A673 (cell line): Measurements from ENCODE around the gene CEMIP. TPM values are rescaled to one million over a fixed set of nuclear protein-coding genes. Genes with fewer than 3 reads are reported as not detected.

Experiments used
- BruUV-seq: library from RNA; stranded (reverse); fragments of 400-500 nt; replicated peaks from 2 replicates; lab custom pipeline; 2021; lab: Mats Ljungman, UMichigan
- CTCF ChIA-PET: fragments of 300-600 bp; sonication (Branson Sonifier 250); formaldehyde crosslinking; loops from one replicate; lab custom pipeline; 2022; ENCODE audit warnings: antibody characterized with exemption; lab: Charles Lee
- POLR2A ChIA-PET: fragments of 300-600 bp; sonication (Branson Sonifier 250); formaldehyde crosslinking; loops from one replicate; lab custom pipeline; 2022; ENCODE audit warnings: antibody characterized with exemption; ENCODE audit not compliant: low non-redundant PET; lab: Charles Lee
- DNase-seq: peaks from one replicate; pipeline ENCODE4 v3.0.0-alpha.2; 2015; ENCODE audit warnings: low spot score
- H3K27ac ChIP-seq: fragments of 200-600 bp; sonication (generic); 2 replicates; pipeline ENCODE4 v1.5.1; 2016; ENCODE audit warnings: mixed run types, low read depth, mild to moderate bottlenecking, mixed read lengths, antibody characterized with exemption, low read length; ENCODE audit not compliant: poor library complexity, severe bottlenecking
- H3K27me3 ChIP-seq: fragments of 200-600 bp; sonication (generic); replicated peaks from 2 replicates; pipeline ENCODE4 v1.6.1; 2017; ENCODE audit warnings: mixed run types, low read depth, mild to moderate bottlenecking, mixed read lengths, antibody characterized with exemption, low read length; ENCODE audit not compliant: insufficient read depth, poor library complexity
- H3K36me3 ChIP-seq: fragments of 200-600 bp; sonication (generic); 2 replicates; pipeline ENCODE4 v1.6.1; 2016; ENCODE audit warnings: mixed run types, mild to moderate bottlenecking, mixed read lengths, antibody characterized with exemption, low read length; ENCODE audit not compliant: insufficient read depth, poor library complexity, severe bottlenecking
- H3K4me1 ChIP-seq: fragments of 200-600 bp; sonication (generic); 2 replicates; pipeline ENCODE4 v1.6.1; 2017; ENCODE audit warnings: mixed run types, mild to moderate bottlenecking, mixed read lengths, antibody characterized with exemption, low read length; ENCODE audit not compliant: insufficient read depth, poor library complexity, severe bottlenecking
- H3K4me3 ChIP-seq: fragments of 200-600 bp; sonication (generic); 2 replicates; pipeline ENCODE4 v1.5.1; 2016; ENCODE audit warnings: low read depth, mixed run types, mild to moderate bottlenecking, mixed read lengths, low read length; ENCODE audit not compliant: poor library complexity, severe bottlenecking
- H3K9me3 ChIP-seq: fragments of 200-600 bp; sonication (generic); 2 replicates; pipeline ENCODE4 v1.6.1; 2016; ENCODE audit warnings: mixed run types, low read depth, mild to moderate bottlenecking, mixed read lengths, antibody characterized with exemption, low read length; ENCODE audit not compliant: poor library complexity, severe bottlenecking
- EZH2 ChIP-seq: fragments of 200-600 bp; sonication (generic); IDR thresholded peaks from 2 replicates; pipeline ENCODE4 v1.6.1; 2017; ENCODE audit warnings: borderline replicate concordance, low read depth, mild to moderate bottlenecking, mixed read lengths, antibody characterized with exemption, low read length; ENCODE audit not compliant: poor library complexity, severe bottlenecking
- intact Hi-C: fragments of 100-400 bp; cut with micrococcal nuclease; formaldehyde crosslinking; loops from one replicate; pipeline ENCODE4 v1.10.0; 2022; ENCODE audit not compliant: unreplicated experiment
- total RNA-seq: library from RNA; stranded (reverse); gene quantifications from 2 replicates; pipeline ENCODE4 v1.2.3, GENCODE V29; 2021
- TF ChIP-seq, protein P1 (sequence below): fragments of 300-800, 200-600 bp; sonication (generic); conservative IDR thresholded peaks from 2 replicates; pipeline ENCODE4 v1.5.1; 2017; ENCODE audit warnings: low read depth, mild to moderate bottlenecking, antibody characterized with exemption, low read length, moderate library complexity, mixed read lengths

CEMIP gene
- total RNA-seq, 1 experiment from 2014 or later: not detected

DNA sequence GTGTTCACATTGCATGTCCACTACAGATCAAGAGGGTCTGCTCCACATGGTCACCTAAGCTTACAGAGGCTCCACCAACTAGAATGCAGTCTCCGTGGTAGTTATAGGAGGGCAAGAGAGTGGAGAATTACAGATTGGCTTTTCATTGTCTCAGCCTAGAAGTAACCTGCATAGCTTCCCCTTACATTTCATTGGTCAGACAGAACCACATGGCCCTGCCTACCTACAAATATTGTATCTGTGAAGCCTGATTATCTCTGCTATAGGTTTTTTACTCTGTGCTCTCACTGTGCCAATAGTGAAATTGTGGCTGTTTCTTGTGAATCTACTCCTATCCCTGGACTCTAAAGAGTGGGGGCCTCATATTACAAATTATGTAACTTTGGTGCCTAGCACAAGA lies 219.1 kb downstream of the CEMIP start:
- DNase-seq: no peak
- H3K9me3 ChIP-seq: no peaks in the 10 kb centered on the region
- no peaks in the 10 kb centered on the region for H3K27me3 ChIP-seq
- CTCF ChIA-PET: no interaction called here
- TF ChIP-seq, protein P1, sequence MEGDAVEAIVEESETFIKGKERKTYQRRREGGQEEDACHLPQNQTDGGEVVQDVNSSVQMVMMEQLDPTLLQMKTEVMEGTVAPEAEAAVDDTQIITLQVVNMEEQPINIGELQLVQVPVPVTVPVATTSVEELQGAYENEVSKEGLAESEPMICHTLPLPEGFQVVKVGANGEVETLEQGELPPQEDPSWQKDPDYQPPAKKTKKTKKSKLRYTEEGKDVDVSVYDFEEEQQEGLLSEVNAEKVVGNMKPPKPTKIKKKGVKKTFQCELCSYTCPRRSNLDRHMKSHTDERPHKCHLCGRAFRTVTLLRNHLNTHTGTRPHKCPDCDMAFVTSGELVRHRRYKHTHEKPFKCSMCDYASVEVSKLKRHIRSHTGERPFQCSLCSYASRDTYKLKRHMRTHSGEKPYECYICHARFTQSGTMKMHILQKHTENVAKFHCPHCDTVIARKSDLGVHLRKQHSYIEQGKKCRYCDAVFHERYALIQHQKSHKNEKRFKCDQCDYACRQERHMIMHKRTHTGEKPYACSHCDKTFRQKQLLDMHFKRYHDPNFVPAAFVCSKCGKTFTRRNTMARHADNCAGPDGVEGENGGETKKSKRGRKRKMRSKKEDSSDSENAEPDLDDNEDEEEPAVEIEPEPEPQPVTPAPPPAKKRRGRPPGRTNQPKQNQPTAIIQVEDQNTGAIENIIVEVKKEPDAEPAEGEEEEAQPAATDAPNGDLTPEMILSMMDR: no peak
- H3K36me3 ChIP-seq: no peaks in the 10 kb centered on the region
- no peak overlapping the region for H3K27ac ChIP-seq
- intact Hi-C loops: no loop called here
- BruUV-seq: no TSS peak
- H3K4me1 ChIP-seq: peaks cover 6% of the 10 kb centered on the region
- no peak overlapping the region for H3K4me3 ChIP-seq
- POLR2A ChIA-PET: no interaction called here

GRCh38 chr15:80999623-81000036 lies 220.5 kb downstream of the CEMIP start:
- Histone ChIP-seq H3K36me3 (no peaks in the 10 kb centered on the region), H3K4me3 (peak overlapping the region; percentile 91), H3K27ac (no peak overlapping the region), H3K27me3 (no peaks in the 10 kb centered on the region), H3K9me3 (no peaks in the 10 kb centered on the region), H3K4me1 (peaks cover 14% of the 10 kb centered on the region)
- TF ChIP-seq, protein P1: no peak
- no peak for TF ChIP-seq EZH2
- DNase-seq: no peak
- BruUV-seq: TSS peak; percentile 84
- CTCF ChIA-PET: no interaction called here
- POLR2A ChIA-PET: no interaction called here
- intact Hi-C loops: loop anchor here (5.0 to 10.0 kb wide), 2 partner anchors 65 to 108 kb away; no protein-coding TSS in a partner anchor

DNA sequence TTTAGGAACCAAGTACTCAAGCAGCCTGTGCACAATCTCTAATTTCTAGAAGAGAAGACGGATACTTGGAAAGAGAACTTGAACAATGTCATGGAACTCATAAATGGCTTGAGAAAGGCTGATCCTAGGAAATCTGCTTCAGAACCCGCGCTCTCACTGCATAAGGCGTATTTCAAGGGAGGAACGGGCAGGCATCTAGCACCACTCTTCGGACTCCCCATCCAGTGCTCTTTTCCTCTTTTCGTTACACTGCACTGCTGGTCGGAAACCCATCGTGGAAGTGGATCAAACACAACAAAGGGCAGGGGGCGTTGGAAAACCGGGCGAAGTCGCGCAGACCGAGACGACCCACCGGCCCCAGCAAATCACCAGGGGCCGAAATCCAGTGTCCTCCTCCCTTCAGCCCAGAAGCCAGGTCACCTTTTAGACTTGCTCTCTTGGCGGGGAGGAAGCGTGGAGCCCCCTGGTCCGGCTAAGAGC lies 221.0 kb downstream of the CEMIP start:
- peaks cover 14% of the 10 kb centered on the region for H3K4me1 ChIP-seq
- TF ChIP-seq, protein P1: no peak
- TF ChIP-seq EZH2: no peak
- ChIA-PET POLR2A (interaction anchor here (0.6 to 0.7 kb wide), 2 partner anchors 10 to 32 kb away, joined by 3 to 6 read pairs; no protein-coding TSS in a partner anchor), CTCF (no interaction called here)
- no peaks in the 10 kb centered on the region for H3K36me3 ChIP-seq
- peak; percentile 34 for DNase-seq
- H3K9me3 ChIP-seq: no peaks in the 10 kb centered on the region
- no peaks in the 10 kb centered on the region for H3K27me3 ChIP-seq
- intact Hi-C loops: loop anchor here (5.0 to 10.0 kb wide), 2 partner anchors 65 to 107 kb away; no protein-coding TSS in a partner anchor
- BruUV-seq: no TSS peak
- H3K27ac ChIP-seq: peak overlapping the region; percentile 96
- H3K4me3 ChIP-seq: peak overlapping the region; percentile 91
